ENCODE data around the gene PHB1. TPM values are rescaled to one million over a fixed set of nuclear protein-coding genes. Genes with fewer than 3 reads are reported as not detected.
A peak's percentile ranks its signal among the peaks of the same experiment; 100 is the strongest.
"Not testable (repeated sequence)": the region's sequence is repeated elsewhere in the genome, so short reads cannot be mapped to it uniquely, and the experiment has no call there.

Gene PHB1
- total RNA-seq, 8 experiments from 2014 or later = 63.4 to 196 (median 97.5) TPM

GRCh38 chr17:49399995-49400394 lies 14.7 kb downstream of the PHB1 start:
- H3K27ac ChIP-seq = no peak overlapping the region
- ATAC-seq (replicated peaks in 6 of 8) = no peak
- in situ Hi-C loops (cut with MboI; ENCODE audit: low pct_unique_long_range_greater_than_20kb in 2 of 9, low sequenced_read_pairs in 9 of 9, unreplicated experiment in 9 of 9) = loop anchor here (10.0 to 25.0 kb wide), 4 partner anchors 85 to 287 kb away; partner anchors contain the start of gene SPOP (in 4 of the 9)
- H3K4me1 ChIP-seq (replicated peaks in 1 of 2) = no peaks in the 10 kb centered on the region
- 57 to 100% (median 79%) methylated on average over 1 to 3 of the region's 3 CpGs; no CpG with 5 or more reads in 1 of the 10 experiments for WGBS, 10 experiments
- H3K4me3 ChIP-seq = no peak overlapping the region

GRCh38 chr17:49397586-49397985 lies 17.1 kb downstream of the PHB1 start:
- WGBS, 10 experiments = 0 to 71% (median 25%) methylated on average over 1 to 4 of the region's 4 CpGs; no CpG with 5 or more reads in 4 of the 10 experiments
- Histone ChIP-seq H3K27ac (no peak overlapping the region), H3K4me3 (no peak overlapping the region), H3K4me1 (replicated peaks in 1 of 2) (no peaks in the 10 kb centered on the region)
- peak in 2 of 8 experiments; percentile 14 to 44 for ATAC-seq (replicated peaks in 6 of 8)
- in situ Hi-C loops (cut with MboI; ENCODE audit: low pct_unique_long_range_greater_than_20kb in 2 of 9, low sequenced_read_pairs in 9 of 9, unreplicated experiment in 9 of 9) = loop anchor here in 4 of 9 experiments (10.0 kb wide), 1 partner anchor 83 kb away; no protein-coding TSS in a partner anchor

GRCh38 chr17:49393491-49394255 lies 21.0 kb downstream of the PHB1 start:
- 48 to 90% (median 72%) methylated on average over 2 to 5 of the region's 8 CpGs; no CpG with 5 or more reads in 2 of the 10 experiments for WGBS, 10 experiments
- Histone ChIP-seq H3K4me3 (no peak overlapping the region), H3K27ac (no peak overlapping the region), H3K4me1 (replicated peaks in 1 of 2) (no peaks in the 10 kb centered on the region)
- ATAC-seq (replicated peaks in 6 of 8) = no peak
- in situ Hi-C loops (cut with MboI; ENCODE audit: low pct_unique_long_range_greater_than_20kb in 2 of 9, low sequenced_read_pairs in 9 of 9, unreplicated experiment in 9 of 9) = loop anchor here in 4 of 9 experiments (10.0 kb wide), 1 partner anchor 79 kb away; no protein-coding TSS in a partner anchor

GRCh38 chr17:49390548-49391324 lies 23.9 kb downstream of the PHB1 start:
- Histone ChIP-seq H3K4me1 (replicated peaks in 1 of 2) (no peaks in the 10 kb centered on the region), H3K27ac (no peak overlapping the region), H3K4me3 (no peak overlapping the region)
- 65 to 100% (median 89%) methylated on average over 1 to 4 of the region's 9 CpGs; no CpG with 5 or more reads in 1 of the 10 experiments for WGBS, 10 experiments
- in situ Hi-C loops (cut with MboI; ENCODE audit: low pct_unique_long_range_greater_than_20kb in 2 of 9, low sequenced_read_pairs in 9 of 9, unreplicated experiment in 9 of 9) = loop anchor here in 4 of 9 experiments (10.0 kb wide), 1 partner anchor 76 kb away; no protein-coding TSS in a partner anchor
- ATAC-seq (replicated peaks in 6 of 8) = no peak

- H3K27ac ChIP-seq = not testable (repeated sequence)
- ATAC-seq (replicated peaks in 6 of 8) = peak; percentile 82 to 93 (median 90)
Observed at GRCh38 chr17:49389514-49390347, 25.0 kb downstream of the PHB1 start.

GRCh38 chr17:49388692-49389513 lies 25.8 kb downstream of the PHB1 start:
- no peak overlapping the region for H3K4me3 ChIP-seq
- no peak for ATAC-seq (replicated peaks in 6 of 8)
- 77 to 100% (median 100%) methylated on average over 1 to 7 of the region's 8 CpGs; no CpG with 5 or more reads in 3 of the 10 experiments for WGBS, 10 experiments
- H3K4me1 ChIP-seq (replicated peaks in 1 of 2) = no peaks in the 10 kb centered on the region
- in situ Hi-C loops (cut with MboI; ENCODE audit: low pct_unique_long_range_greater_than_20kb in 2 of 9, low sequenced_read_pairs in 9 of 9, unreplicated experiment in 9 of 9) = no loop called here
- no peak overlapping the region for H3K27ac ChIP-seq

More at GRCh38 chr17:49389514-49390347, 25.0 kb downstream of the PHB1 start:
- 13 to 84% (median 77%) methylated on average over 3 to 9 of the region's 12 CpGs for WGBS, 10 experiments
- not testable (repeated sequence) for H3K4me1 ChIP-seq (replicated peaks in 1 of 2); H3K4me3 ChIP-seq
- in situ Hi-C loops (cut with MboI; ENCODE audit: low pct_unique_long_range_greater_than_20kb in 2 of 9, low sequenced_read_pairs in 9 of 9, unreplicated experiment in 9 of 9) = loop anchor here in 4 of 9 experiments (10.0 kb wide), 1 partner anchor 75 kb away; no protein-coding TSS in a partner anchor

- 70 to 100% (median 95%) methylated on average over 1 to 4 of the region's 6 CpGs; no CpG with 5 or more reads in 3 of the 10 experiments for WGBS, 10 experiments
- Histone ChIP-seq H3K27ac (no peak overlapping the region), H3K4me3 (no peak overlapping the region), H3K4me1 (replicated peaks in 1 of 2) (no peaks in the 10 kb centered on the region)
- in situ Hi-C loops (cut with MboI; ENCODE audit: low pct_unique_long_range_greater_than_20kb in 2 of 9, low sequenced_read_pairs in 9 of 9, unreplicated experiment in 9 of 9) = no loop called here
- no peak for ATAC-seq (replicated peaks in 6 of 8)
Observed at GRCh38 chr17:49388290-49388640, 26.4 kb downstream of the PHB1 start.

- no peak for ATAC-seq (replicated peaks in 6 of 8)
- whole genome bisulfite sequencing, 10 experiments = 40 to 92% (median 76%) methylated on average over 2 to 7 of the region's 11 CpGs; no CpG with 5 or more reads in 2 of the 10 experiments
- Histone ChIP-seq H3K4me3 (no peak overlapping the region), H3K27ac (no peak overlapping the region), H3K4me1 (replicated peaks in 1 of 2) (no peaks in the 10 kb centered on the region)
- in situ Hi-C loops (cut with MboI; ENCODE audit: low pct_unique_long_range_greater_than_20kb in 2 of 9, low sequenced_read_pairs in 9 of 9, unreplicated experiment in 9 of 9) = no loop called here
Observed at GRCh38 chr17:49387498-49388289, 27.0 kb downstream of the PHB1 start.

GRCh38 chr17:49386373-49386772 lies 28.3 kb downstream of the PHB1 start:
- in situ Hi-C loops (cut with MboI; ENCODE audit: low pct_unique_long_range_greater_than_20kb in 2 of 9, low sequenced_read_pairs in 9 of 9, unreplicated experiment in 9 of 9) = no loop called here
- no peak overlapping the region for H3K27ac ChIP-seq

GRCh38 chr17:49384951-49385350 lies 29.7 kb downstream of the PHB1 start:
- Histone ChIP-seq H3K27ac (no peak overlapping the region), H3K4me1 (replicated peaks in 1 of 2) (no peaks in the 10 kb centered on the region), H3K4me3 (no peak overlapping the region)
- 55 to 89% (median 79%) methylated on average over 1 to 4 of the region's 4 CpGs; no CpG with 5 or more reads in 2 of the 10 experiments for WGBS, 10 experiments
- no peak for ATAC-seq (replicated peaks in 6 of 8)
- in situ Hi-C loops (cut with MboI; ENCODE audit: low pct_unique_long_range_greater_than_20kb in 2 of 9, low sequenced_read_pairs in 9 of 9, unreplicated experiment in 9 of 9) = no loop called here

More at GRCh38 chr17:49386373-49386772, 28.3 kb downstream of the PHB1 start:
- 43 to 100% (median 92%) methylated on average over 1 to 9 of the region's 10 CpGs; no CpG with 5 or more reads in 2 of the 10 experiments for WGBS, 10 experiments
- no peaks in the 10 kb centered on the region for H3K4me1 ChIP-seq (replicated peaks in 1 of 2)
- no peak overlapping the region for H3K4me3 ChIP-seq
- ATAC-seq (replicated peaks in 6 of 8) = no peak

GRCh38 chr17:49383060-49383459 lies 31.6 kb downstream of the PHB1 start:
- 0 to 80% (median 40%) methylated on average over 1 to 8 of the region's 10 CpGs; no CpG with 5 or more reads in 3 of the 10 experiments for WGBS, 10 experiments
- H3K4me1 ChIP-seq (replicated peaks in 1 of 2) = no peaks in the 10 kb centered on the region
- in situ Hi-C loops (cut with MboI; ENCODE audit: low pct_unique_long_range_greater_than_20kb in 2 of 9, low sequenced_read_pairs in 9 of 9, unreplicated experiment in 9 of 9) = no loop called here
- ATAC-seq (replicated peaks in 6 of 8) = peak in 3 of 8 experiments; percentile 77 to 94 (median 80)
- H3K4me3 ChIP-seq = no peak overlapping the region
- H3K27ac ChIP-seq = no peak overlapping the region

Data from motor neuron (in vitro differentiated cells).